Measurements from ENCODE around the gene DIRAS3.

Gene DIRAS3

DNA sequence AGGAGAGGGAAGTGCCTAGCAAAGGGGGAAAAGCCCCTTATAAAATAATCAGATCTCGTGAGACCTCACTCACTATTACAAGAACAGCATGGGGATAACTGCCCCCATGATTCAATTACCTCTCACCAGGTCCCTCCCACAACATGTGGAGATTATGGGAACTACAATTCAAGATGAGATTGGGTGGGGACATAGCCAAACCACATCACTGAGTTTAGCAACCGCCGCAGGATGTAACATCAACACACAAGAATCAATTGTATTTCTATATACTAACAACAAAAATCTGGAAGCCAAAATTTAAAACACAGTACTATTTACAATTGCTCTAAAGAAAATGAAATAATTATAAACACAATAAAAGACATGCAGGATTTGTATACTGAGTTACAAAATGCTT is 21.9 kb downstream of the DIRAS3 start (continued):
- TF ChIP-seq, protein P1, sequence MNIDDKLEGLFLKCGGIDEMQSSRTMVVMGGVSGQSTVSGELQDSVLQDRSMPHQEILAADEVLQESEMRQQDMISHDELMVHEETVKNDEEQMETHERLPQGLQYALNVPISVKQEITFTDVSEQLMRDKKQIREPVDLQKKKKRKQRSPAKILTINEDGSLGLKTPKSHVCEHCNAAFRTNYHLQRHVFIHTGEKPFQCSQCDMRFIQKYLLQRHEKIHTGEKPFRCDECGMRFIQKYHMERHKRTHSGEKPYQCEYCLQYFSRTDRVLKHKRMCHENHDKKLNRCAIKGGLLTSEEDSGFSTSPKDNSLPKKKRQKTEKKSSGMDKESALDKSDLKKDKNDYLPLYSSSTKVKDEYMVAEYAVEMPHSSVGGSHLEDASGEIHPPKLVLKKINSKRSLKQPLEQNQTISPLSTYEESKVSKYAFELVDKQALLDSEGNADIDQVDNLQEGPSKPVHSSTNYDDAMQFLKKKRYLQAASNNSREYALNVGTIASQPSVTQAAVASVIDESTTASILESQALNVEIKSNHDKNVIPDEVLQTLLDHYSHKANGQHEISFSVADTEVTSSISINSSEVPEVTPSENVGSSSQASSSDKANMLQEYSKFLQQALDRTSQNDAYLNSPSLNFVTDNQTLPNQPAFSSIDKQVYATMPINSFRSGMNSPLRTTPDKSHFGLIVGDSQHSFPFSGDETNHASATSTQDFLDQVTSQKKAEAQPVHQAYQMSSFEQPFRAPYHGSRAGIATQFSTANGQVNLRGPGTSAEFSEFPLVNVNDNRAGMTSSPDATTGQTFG (tag by site-specific recombination; IDR thresholded peaks at IDR 0.05; ENCODE audit: borderline replicate concordance): no peak
- no peak for TF ChIP-seq ZNF146 (tag by site-specific recombination; IDR thresholded peaks at IDR 0.05)

DNA sequence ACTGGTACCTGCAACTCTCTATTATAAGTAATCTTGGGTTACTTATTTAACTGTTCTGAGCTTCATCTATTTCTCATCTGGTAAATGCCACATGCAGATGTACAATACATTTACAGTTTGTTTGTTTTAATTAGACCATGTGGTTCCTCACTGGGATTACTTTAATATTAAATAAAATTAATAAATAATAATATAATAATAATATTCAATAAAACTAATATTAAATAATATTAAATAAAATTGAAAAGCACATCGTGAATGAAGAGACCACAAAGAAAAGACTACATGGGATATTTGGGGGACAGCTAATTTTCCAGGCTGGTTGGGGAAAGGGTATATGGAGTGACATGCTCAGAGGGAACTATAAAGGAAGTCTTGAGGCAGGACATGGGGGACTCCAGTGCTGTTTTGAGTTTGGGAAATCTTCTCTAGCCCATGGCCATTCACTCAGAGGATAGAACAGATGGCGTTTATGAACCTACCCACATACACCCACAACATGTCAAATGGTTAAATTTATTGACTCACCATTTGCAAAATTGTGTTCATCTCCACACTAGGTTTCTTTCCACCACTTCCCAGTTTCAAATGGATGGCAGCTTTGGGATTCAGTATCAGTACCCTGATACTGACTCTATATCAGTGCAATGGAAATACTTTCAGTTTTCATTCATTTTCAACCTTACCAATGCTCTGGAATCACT is 25.6 kb downstream of the DIRAS3 start:
- H3K4me1 ChIP-seq (ENCODE audit: control insufficient read depth, insufficient read depth, low read length): no peaks in the 10 kb centered on the region
- CTCF ChIA-PET: interaction anchor here (0.6 to 0.7 kb wide), 2 partner anchors 59 to 1725 kb away, joined by 3 to 5 read pairs; no protein-coding TSS in a partner anchor
- TF ChIP-seq EGR2 (tag by site-specific recombination; IDR thresholded peaks at IDR 0.05; ENCODE audit: low read depth) (peak; percentile 69), SCRT1 (tag by site-specific recombination; IDR thresholded peaks at IDR 0.05; ENCODE audit: borderline replicate concordance) (no peak), ZBTB8A (tag by site-specific recombination; IDR thresholded peaks at IDR 0.05) (no peak), ZFHX2 (tag by site-specific recombination; conservative IDR thresholded peaks at IDR 0.05) (peak; percentile 75)
- TF ChIP-seq, protein P2, sequence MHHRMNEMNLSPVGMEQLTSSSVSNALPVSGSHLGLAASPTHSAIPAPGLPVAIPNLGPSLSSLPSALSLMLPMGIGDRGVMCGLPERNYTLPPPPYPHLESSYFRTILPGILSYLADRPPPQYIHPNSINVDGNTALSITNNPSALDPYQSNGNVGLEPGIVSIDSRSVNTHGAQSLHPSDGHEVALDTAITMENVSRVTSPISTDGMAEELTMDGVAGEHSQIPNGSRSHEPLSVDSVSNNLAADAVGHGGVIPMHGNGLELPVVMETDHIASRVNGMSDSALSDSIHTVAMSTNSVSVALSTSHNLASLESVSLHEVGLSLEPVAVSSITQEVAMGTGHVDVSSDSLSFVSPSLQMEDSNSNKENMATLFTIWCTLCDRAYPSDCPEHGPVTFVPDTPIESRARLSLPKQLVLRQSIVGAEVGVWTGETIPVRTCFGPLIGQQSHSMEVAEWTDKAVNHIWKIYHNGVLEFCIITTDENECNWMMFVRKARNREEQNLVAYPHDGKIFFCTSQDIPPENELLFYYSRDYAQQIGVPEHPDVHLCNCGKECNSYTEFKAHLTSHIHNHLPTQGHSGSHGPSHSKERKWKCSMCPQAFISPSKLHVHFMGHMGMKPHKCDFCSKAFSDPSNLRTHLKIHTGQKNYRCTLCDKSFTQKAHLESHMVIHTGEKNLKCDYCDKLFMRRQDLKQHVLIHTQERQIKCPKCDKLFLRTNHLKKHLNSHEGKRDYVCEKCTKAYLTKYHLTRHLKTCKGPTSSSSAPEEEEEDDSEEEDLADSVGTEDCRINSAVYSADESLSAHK (tag by site-specific recombination; IDR thresholded peaks at IDR 0.05): no peak
- TF ChIP-seq, protein P3, sequence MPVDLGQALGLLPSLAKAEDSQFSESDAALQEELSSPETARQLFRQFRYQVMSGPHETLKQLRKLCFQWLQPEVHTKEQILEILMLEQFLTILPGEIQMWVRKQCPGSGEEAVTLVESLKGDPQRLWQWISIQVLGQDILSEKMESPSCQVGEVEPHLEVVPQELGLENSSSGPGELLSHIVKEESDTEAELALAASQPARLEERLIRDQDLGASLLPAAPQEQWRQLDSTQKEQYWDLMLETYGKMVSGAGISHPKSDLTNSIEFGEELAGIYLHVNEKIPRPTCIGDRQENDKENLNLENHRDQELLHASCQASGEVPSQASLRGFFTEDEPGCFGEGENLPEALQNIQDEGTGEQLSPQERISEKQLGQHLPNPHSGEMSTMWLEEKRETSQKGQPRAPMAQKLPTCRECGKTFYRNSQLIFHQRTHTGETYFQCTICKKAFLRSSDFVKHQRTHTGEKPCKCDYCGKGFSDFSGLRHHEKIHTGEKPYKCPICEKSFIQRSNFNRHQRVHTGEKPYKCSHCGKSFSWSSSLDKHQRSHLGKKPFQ (tag by site-specific recombination; IDR thresholded peaks at IDR 0.05): no peak
- POLR2A ChIA-PET: no interaction called here
- no peaks in the 10 kb centered on the region for H3K9me3 ChIP-seq (ENCODE audit: control insufficient read depth, insufficient read depth, low read depth, low read length)
- no peaks in the 10 kb centered on the region for H3K36me3 ChIP-seq (ENCODE audit: control insufficient read depth in 2 of 2, insufficient read depth in 1 of 2, low read length in 2 of 2)
- H3K27ac ChIP-seq (ENCODE audit: extremely low read depth, low read depth, low read length): no peak overlapping the region
- no peak overlapping the region for H3K4me3 ChIP-seq (ENCODE audit: low read depth, low read length)

DNA sequence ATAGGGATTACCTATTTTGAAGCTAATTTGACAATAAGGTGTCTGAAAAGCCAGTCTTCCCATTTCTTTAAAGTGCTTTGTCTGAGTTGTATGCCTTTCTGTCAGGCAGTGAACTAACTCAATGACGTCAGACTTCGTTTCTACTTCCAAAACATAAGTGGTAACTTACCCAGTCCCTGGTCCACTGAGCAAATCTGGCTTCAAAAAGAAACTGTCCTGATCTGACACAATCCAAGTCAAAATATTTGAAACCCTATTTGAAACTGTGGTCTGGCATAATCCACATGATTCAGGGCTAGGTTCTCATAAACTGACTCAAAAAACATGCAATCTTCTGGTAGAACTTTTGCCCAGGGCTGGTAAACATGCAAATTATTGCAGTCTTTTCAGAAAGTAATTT is 34.0 kb downstream of the DIRAS3 start:
- no peak overlapping the region for H3K27ac ChIP-seq (ENCODE audit: extremely low read depth, low read depth, low read length)
- CTCF ChIA-PET: interaction anchor here (0.7 kb wide), 1 partner anchor 680 kb away, joined by 3 read pairs; no protein-coding TSS in a partner anchor
- POLR2A ChIA-PET: no interaction called here

DNA sequence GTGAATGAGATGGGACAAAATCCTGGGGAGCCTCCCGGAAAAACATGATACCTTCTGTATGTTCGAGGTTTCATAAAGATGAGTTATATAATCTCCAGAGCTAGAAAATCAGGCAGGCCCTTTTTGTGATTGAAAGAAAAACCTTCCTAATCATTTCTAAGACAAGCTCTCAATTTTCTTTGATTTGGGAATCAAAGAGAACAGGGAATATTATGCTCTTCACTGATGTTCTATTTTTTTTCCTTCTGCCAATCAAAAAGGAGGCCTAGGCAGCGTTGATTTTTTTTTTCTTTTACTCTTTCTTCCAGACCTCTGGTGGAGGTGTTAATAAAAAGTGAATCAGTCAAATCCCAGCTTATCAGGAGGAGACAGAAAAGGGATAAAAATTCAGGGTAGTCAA is 34.5 kb downstream of the DIRAS3 start:
- CTCF ChIA-PET: interaction anchor here (0.7 kb wide), 1 partner anchor 679 kb away, joined by 3 read pairs; no protein-coding TSS in a partner anchor
- POLR2A ChIA-PET: no interaction called here
- Histone ChIP-seq H3K9me3 (ENCODE audit: control insufficient read depth, insufficient read depth, low read depth, low read length) (no peaks in the 10 kb centered on the region), H3K4me3 (ENCODE audit: low read depth, low read length) (no peak overlapping the region), H3K36me3 (ENCODE audit: control insufficient read depth in 2 of 2, insufficient read depth in 1 of 2, low read length in 2 of 2) (no peaks in the 10 kb centered on the region), H3K4me1 (ENCODE audit: control insufficient read depth, insufficient read depth, low read length) (no peaks in the 10 kb centered on the region), H3K27ac (ENCODE audit: extremely low read depth, low read depth, low read length) (no peak overlapping the region)
- TF ChIP-seq ZNF776 (tag by site-specific recombination; IDR thresholded peaks at IDR 0.05; ENCODE audit: borderline replicate concordance): no peak
- no peak for TF ChIP-seq ZIC2 (tag by site-specific recombination; IDR thresholded peaks at IDR 0.05)
- TF ChIP-seq, protein P4, sequence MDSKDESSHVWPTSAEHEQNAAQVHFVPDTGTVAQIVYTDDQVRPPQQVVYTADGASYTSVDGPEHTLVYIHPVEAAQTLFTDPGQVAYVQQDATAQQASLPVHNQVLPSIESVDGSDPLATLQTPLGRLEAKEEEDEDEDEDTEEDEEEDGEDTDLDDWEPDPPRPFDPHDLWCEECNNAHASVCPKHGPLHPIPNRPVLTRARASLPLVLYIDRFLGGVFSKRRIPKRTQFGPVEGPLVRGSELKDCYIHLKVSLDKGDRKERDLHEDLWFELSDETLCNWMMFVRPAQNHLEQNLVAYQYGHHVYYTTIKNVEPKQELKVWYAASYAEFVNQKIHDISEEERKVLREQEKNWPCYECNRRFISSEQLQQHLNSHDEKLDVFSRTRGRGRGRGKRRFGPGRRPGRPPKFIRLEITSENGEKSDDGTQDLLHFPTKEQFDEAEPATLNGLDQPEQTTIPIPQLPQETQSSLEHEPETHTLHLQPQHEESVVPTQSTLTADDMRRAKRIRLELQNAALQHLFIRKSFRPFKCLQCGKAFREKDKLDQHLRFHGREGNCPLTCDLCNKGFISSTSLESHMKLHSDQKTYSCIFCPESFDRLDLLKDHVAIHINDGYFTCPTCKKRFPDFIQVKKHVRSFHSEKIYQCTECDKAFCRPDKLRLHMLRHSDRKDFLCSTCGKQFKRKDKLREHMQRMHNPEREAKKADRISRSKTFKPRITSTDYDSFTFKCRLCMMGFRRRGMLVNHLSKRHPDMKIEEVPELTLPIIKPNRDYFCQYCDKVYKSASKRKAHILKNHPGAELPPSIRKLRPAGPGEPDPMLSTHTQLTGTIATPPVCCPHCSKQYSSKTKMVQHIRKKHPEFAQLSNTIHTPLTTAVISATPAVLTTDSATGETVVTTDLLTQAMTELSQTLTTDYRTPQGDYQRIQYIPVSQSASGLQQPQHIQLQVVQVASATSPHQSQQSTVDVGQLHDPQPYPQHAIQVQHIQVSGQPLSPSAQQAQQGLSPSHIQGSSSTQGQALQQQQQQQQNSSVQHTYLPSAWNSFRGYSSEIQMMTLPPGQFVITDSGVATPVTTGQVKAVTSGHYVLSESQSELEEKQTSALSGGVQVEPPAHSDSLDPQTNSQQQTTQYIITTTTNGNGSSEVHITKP (tag by site-specific recombination; IDR thresholded peaks at IDR 0.05): no peak
- TF ChIP-seq, protein P5, sequence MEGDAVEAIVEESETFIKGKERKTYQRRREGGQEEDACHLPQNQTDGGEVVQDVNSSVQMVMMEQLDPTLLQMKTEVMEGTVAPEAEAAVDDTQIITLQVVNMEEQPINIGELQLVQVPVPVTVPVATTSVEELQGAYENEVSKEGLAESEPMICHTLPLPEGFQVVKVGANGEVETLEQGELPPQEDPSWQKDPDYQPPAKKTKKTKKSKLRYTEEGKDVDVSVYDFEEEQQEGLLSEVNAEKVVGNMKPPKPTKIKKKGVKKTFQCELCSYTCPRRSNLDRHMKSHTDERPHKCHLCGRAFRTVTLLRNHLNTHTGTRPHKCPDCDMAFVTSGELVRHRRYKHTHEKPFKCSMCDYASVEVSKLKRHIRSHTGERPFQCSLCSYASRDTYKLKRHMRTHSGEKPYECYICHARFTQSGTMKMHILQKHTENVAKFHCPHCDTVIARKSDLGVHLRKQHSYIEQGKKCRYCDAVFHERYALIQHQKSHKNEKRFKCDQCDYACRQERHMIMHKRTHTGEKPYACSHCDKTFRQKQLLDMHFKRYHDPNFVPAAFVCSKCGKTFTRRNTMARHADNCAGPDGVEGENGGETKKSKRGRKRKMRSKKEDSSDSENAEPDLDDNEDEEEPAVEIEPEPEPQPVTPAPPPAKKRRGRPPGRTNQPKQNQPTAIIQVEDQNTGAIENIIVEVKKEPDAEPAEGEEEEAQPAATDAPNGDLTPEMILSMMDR (tag by site-specific recombination; IDR thresholded peaks at IDR 0.05): no peak
- TF ChIP-seq KLF7 (tag by site-specific recombination; IDR thresholded peaks at IDR 0.05; ENCODE audit: borderline replicate concordance): no peak
- TF ChIP-seq ZNF623 (tag by site-specific recombination; IDR thresholded peaks at IDR 0.05): no peak
- no peak for TF ChIP-seq ZNF146 (tag by site-specific recombination; IDR thresholded peaks at IDR 0.05)
- no peak for TF ChIP-seq KLF16 (tag by site-specific recombination; IDR thresholded peaks at IDR 0.05)

More for the DNA sequence above, 34.0 kb downstream of the DIRAS3 start:
- Histone ChIP-seq H3K4me3 (ENCODE audit: low read depth, low read length) (no peak overlapping the region), H3K9me3 (ENCODE audit: control insufficient read depth, insufficient read depth, low read depth, low read length) (no peaks in the 10 kb centered on the region), H3K36me3 (ENCODE audit: control insufficient read depth in 2 of 2, insufficient read depth in 1 of 2, low read length in 2 of 2) (no peaks in the 10 kb centered on the region), H3K4me1 (ENCODE audit: control insufficient read depth, insufficient read depth, low read length) (no peaks in the 10 kb centered on the region)
- TF ChIP-seq ZNF214 (tag by site-specific recombination; IDR thresholded peaks at IDR 0.05; ENCODE audit: borderline replicate concordance) (no peak), ZNF660 (tag by site-specific recombination; IDR thresholded peaks at IDR 0.05) (0 out of 2 replicates have a peak, but pooled peaks have one; percentile 20)

Measured in HEK293 (cell line).